Measurements from ENCODE around the gene RNF152.

GRCh38 chr18:61894751-61895524 lies 2.1 kb upstream of the RNF152 start:
- no peak for TF ChIP-seq CTCF (IDR thresholded peaks at IDR 0.05; ENCODE audit: extremely low read depth in 1 of 2, insufficient read depth in 1 of 2, low read depth in 1 of 2, low read length in 2 of 2)
- TF ChIP-seq POLR2A (IDR thresholded peaks at IDR 0.05; ENCODE audit: low read depth, low read length), result no peak
- no peak for TF ChIP-seq FOS (IDR thresholded peaks at IDR 0.05; ENCODE audit: borderline replicate concordance, insufficient read depth, low read length)
- TF ChIP-seq EZH2 (IDR thresholded peaks at IDR 0.05; ENCODE audit: borderline replicate concordance, low read depth, low read length, severe bottlenecking), result no peak
- TF ChIP-seq MYC (IDR thresholded peaks at IDR 0.05; ENCODE audit: low read depth, low read length), result no peak
- TF ChIP-seq POLR2AphosphoS5 (IDR thresholded peaks at IDR 0.05; ENCODE audit: insufficient read depth, low read depth, low read length), result no peak
